ENCODE results near the gene GPR137C. TPM values are rescaled to one million over a fixed set of nuclear protein-coding genes. Genes with fewer than 3 reads are reported as not detected.

The GPR137C gene
- total RNA-seq, 1 experiment from 2014 or later, result 0.89 TPM

DNA sequence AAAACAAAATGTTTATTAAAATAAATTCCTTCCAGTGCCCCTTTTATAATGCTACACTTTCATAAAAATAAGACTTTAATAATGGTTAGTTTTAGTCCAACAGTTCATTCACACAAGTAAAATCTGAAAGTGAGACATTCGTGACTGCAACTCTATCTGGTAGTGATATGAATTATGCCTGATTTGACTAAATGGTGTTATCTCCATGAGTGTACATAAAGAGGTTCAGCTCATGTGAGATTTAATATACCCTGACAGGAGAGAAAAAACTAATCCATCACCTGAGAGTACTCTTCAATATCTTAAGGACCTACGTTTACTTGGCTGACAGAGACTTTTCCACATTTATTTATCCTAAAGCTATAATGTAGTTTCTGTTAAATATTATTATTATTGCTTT lies 108.7 kb downstream of the GPR137C start:
- BruUV-seq (replicated peaks), result no TSS peak
- no peak for DNase-seq (ENCODE audit: low read depth, low spot score)
- Histone ChIP-seq H3K27me3 (ENCODE audit: insufficient read depth, low read length) (no peaks in the 10 kb centered on the region), H3K9me3 (ENCODE audit: control insufficient read depth in 1 of 2, insufficient read depth in 1 of 2, low read depth in 1 of 2, low read length in 2 of 2) (no peaks in the 10 kb centered on the region), H3K9ac (ENCODE audit: low read length) (no peak overlapping the region), H3K79me2 (ENCODE audit: insufficient read depth, low read length) (peaks cover 8% of the 10 kb centered on the region), H3K27ac (ENCODE audit: low read depth, low read length) (no peak overlapping the region), H3K4me1 (ENCODE audit: control insufficient read depth in 1 of 2, insufficient read depth in 2 of 2, low read length in 2 of 2) (no peaks in the 10 kb centered on the region), H3K36me3 (ENCODE audit: control insufficient read depth in 1 of 2, insufficient read depth in 2 of 2, low read length in 2 of 2) (peaks cover 11 to 17% of the 10 kb centered on the region in 2 experiments), H4K20me1 (ENCODE audit: insufficient read depth) (no peaks in the 10 kb centered on the region), H3K4me3 (replicated peaks in 1 of 2; ENCODE audit: low read depth in 1 of 2, low read length in 2 of 2) (no peak overlapping the region), H3K9me2 (ENCODE audit: insufficient read depth) (no peaks in the 10 kb centered on the region), H3K4me2 (ENCODE audit: low read length) (no peak overlapping the region), H2AFZ (ENCODE audit: low read depth, low read length, poor library complexity, severe bottlenecking) (no peak overlapping the region)
- RAD21 ChIA-PET (ENCODE audit: low non-redundant PET in 1 of 2, low total read pairs in 2 of 2, uncharacterized antibody in 2 of 2, unreplicated experiment in 2 of 2), result no interaction called here
- POLR2A ChIA-PET, result no interaction called here
- no peak for ATAC-seq
- intact Hi-C loops (cut with micrococcal nuclease), result no loop called here
- CTCF ChIA-PET, result no interaction called here
- TF ChIP-seq TCF7L2 (IDR thresholded peaks at IDR 0.05; ENCODE audit: borderline replicate concordance, extremely low read depth, insufficient read depth, insufficient read length), result no peak
- TF ChIP-seq, protein P1, sequence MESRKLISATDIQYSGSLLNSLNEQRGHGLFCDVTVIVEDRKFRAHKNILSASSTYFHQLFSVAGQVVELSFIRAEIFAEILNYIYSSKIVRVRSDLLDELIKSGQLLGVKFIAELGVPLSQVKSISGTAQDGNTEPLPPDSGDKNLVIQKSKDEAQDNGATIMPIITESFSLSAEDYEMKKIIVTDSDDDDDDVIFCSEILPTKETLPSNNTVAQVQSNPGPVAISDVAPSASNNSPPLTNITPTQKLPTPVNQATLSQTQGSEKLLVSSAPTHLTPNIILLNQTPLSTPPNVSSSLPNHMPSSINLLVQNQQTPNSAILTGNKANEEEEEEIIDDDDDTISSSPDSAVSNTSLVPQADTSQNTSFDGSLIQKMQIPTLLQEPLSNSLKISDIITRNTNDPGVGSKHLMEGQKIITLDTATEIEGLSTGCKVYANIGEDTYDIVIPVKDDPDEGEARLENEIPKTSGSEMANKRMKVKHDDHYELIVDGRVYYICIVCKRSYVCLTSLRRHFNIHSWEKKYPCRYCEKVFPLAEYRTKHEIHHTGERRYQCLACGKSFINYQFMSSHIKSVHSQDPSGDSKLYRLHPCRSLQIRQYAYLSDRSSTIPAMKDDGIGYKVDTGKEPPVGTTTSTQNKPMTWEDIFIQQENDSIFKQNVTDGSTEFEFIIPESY (IDR thresholded peaks at IDR 0.05; ENCODE audit: extremely low read depth, insufficient replicate concordance, low read length), result no peak
- TF ChIP-seq, protein P2, sequence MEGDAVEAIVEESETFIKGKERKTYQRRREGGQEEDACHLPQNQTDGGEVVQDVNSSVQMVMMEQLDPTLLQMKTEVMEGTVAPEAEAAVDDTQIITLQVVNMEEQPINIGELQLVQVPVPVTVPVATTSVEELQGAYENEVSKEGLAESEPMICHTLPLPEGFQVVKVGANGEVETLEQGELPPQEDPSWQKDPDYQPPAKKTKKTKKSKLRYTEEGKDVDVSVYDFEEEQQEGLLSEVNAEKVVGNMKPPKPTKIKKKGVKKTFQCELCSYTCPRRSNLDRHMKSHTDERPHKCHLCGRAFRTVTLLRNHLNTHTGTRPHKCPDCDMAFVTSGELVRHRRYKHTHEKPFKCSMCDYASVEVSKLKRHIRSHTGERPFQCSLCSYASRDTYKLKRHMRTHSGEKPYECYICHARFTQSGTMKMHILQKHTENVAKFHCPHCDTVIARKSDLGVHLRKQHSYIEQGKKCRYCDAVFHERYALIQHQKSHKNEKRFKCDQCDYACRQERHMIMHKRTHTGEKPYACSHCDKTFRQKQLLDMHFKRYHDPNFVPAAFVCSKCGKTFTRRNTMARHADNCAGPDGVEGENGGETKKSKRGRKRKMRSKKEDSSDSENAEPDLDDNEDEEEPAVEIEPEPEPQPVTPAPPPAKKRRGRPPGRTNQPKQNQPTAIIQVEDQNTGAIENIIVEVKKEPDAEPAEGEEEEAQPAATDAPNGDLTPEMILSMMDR (IDR thresholded peaks at IDR 0.05 in 2 of 3, conservative IDR thresholded peaks at IDR 0.05 in 1 of 3; ENCODE audit: borderline replicate concordance in 1 of 3, insufficient read depth in 1 of 3, low read depth in 2 of 3, low read length in 2 of 3), result no peak
- TF ChIP-seq YY1 (IDR thresholded peaks at IDR 0.05; ENCODE audit: extremely low read depth, insufficient replicate concordance, low read depth, low read length), result no peak
- TF ChIP-seq FOSL1 (IDR thresholded peaks at IDR 0.05; ENCODE audit: low read depth), result no peak
- TF ChIP-seq ZFX (IDR thresholded peaks at IDR 0.05), result no peak
- no peak for TF ChIP-seq ELF1 (IDR thresholded peaks at IDR 0.05; ENCODE audit: borderline replicate concordance, low read depth)
- TF ChIP-seq CEBPB (IDR thresholded peaks at IDR 0.05; ENCODE audit: low read depth), result no peak

All from HCT116 (cell line).